WTC11 (cell line): Measurements from ENCODE around the gene ELK1. TPM values are rescaled to one million over a fixed set of nuclear protein-coding genes. Genes with fewer than 3 reads are reported as not detected.
A peak's percentile ranks its signal among the peaks of the same experiment; 100 is the strongest.

ENCODE experiments used
- ATAC-seq: fragments of 200-7000 bp; cut with Tn5 transposase; 2 replicates; pipeline ENCODE4 v1.10.0; 2021; ENCODE audit warnings: mild to moderate bottlenecking, moderate library complexity
- CTCF ChIA-PET: fragments of 300-600 bp; sonication (Branson Sonifier 250); formaldehyde crosslinking; loops from one replicate; lab custom pipeline; 2021; ENCODE audit warnings: antibody characterized with exemption; lab: Charles Lee
- POLR2A ChIA-PET: fragments of 350-600 bp; sonication (Branson Sonifier 250); formaldehyde crosslinking; loops from one replicate; lab custom pipeline; 2021; ENCODE audit warnings: antibody characterized with exemption; lab: Charles Lee
- DNase-seq: peaks from one replicate; pipeline ENCODE4 v3.0.0; 2021; ENCODE audit warnings: low spot score
- H3K27ac Mint-ChIP-seq: 2 replicates; pipeline ENCODE4 v1.8.0; 2021; ENCODE audit warnings: mixed read lengths
- H3K27me3 Mint-ChIP-seq: 2 replicates; pipeline ENCODE4 v1.8.0; 2021; ENCODE audit warnings: low read depth, mild to moderate bottlenecking, moderate library complexity, mixed read lengths
- H3K36me3 Mint-ChIP-seq: 2 replicates; pipeline ENCODE4 v1.8.0; 2021; ENCODE audit warnings: mixed read lengths
- H3K4me1 Mint-ChIP-seq: 2 replicates; pipeline ENCODE4 v1.8.0; 2022; ENCODE audit warnings: mixed read lengths
- H3K4me3 Mint-ChIP-seq: 2 replicates; pipeline ENCODE4 v1.8.0; 2021; ENCODE audit warnings: mild to moderate bottlenecking, moderate library complexity, mixed read lengths
- H3K9me3 Mint-ChIP-seq: 2 replicates; pipeline ENCODE4 v1.8.0; 2021; ENCODE audit warnings: mixed read lengths
- AR ChIP-seq: fragments of 250-450 bp; sonication (Bioruptor Pico); IDR thresholded peaks from 2 replicates; pipeline ENCODE4 v1.9.0; 2021; ENCODE audit warnings: mild to moderate bottlenecking
- CREB1 ChIP-seq: sonication (generic); formaldehyde crosslinking; IDR thresholded peaks from 2 replicates; pipeline ENCODE4 v1.8.0; 2023; ENCODE audit warnings: mild to moderate bottlenecking, missing genetic modification reagents
- ETV6 ChIP-seq: sonication (generic); formaldehyde crosslinking; IDR thresholded peaks from 2 replicates; pipeline ENCODE4 v1.8.1; 2022; ENCODE audit warnings: mild to moderate bottlenecking, missing genetic modification reagents
- KAT7 ChIP-seq: sonication (generic); formaldehyde crosslinking; IDR thresholded peaks from 2 replicates; pipeline ENCODE4 v1.8.1; 2023; ENCODE audit warnings: missing genetic modification reagents, mild to moderate bottlenecking, borderline replicate concordance
- NFE2L1 ChIP-seq: sonication (generic); formaldehyde crosslinking; IDR thresholded peaks from 2 replicates; pipeline ENCODE4 v1.8.1; 2023; ENCODE audit warnings: missing genetic modification reagents
- USF2 ChIP-seq: sonication (generic); formaldehyde crosslinking; IDR thresholded peaks from 2 replicates; pipeline ENCODE4 v1.8.1; 2023; ENCODE audit warnings: mild to moderate bottlenecking, missing genetic modification reagents, moderate library complexity
- ZNF138 ChIP-seq: sonication (generic); formaldehyde crosslinking; conservative IDR thresholded peaks from 2 replicates; pipeline ENCODE4 v1.8.1; 2022; ENCODE audit warnings: mild to moderate bottlenecking, moderate library complexity, missing genetic modification reagents
- ZNF512 ChIP-seq: sonication (generic); formaldehyde crosslinking; IDR thresholded peaks from 2 replicates; pipeline ENCODE4 v1.8.1; 2022; ENCODE audit warnings: missing genetic modification reagents, borderline replicate concordance
- ZNF532 ChIP-seq: fragments of 250-450 bp; sonication (Bioruptor Pico); IDR thresholded peaks from 2 replicates; pipeline ENCODE4 v1.9.0; 2021; ENCODE audit warnings: mild to moderate bottlenecking, borderline replicate concordance
- ZSCAN18 ChIP-seq: fragments of 250-450 bp; sonication (Bioruptor Pico); IDR thresholded peaks from 2 replicates; pipeline ENCODE4 v2.1.2; 2022; ENCODE audit warnings: mild to moderate bottlenecking, moderate library complexity
- total RNA-seq: library from RNA; stranded (reverse); gene quantifications from 3 replicates; pipeline ENCODE4 v1.2.3, GENCODE V29; 2021

ELK1 gene
- total RNA-seq, 1 experiment from 2014 or later, result 35.8 TPM

GRCh38 chrX:47608130-47608810, 42.1 kb downstream of the ELK1 start:
- Mint-ChIP-seq H3K9me3 (peaks cover 5% of the 10 kb centered on the region), H3K27ac (peak overlapping the region; percentile 95)
- DNase-seq, result peak; percentile 57

GRCh38 chrX:47607091-47607490, 43.3 kb downstream of the ELK1 start:
- no peaks in the 10 kb centered on the region for H3K27me3 Mint-ChIP-seq
- H3K4me3 Mint-ChIP-seq, result no peak overlapping the region
- peaks cover 4% of the 10 kb centered on the region; the same call in 1 of the 2 replicates for H3K36me3 Mint-ChIP-seq
- H3K27ac Mint-ChIP-seq, result no peak overlapping the region
- ChIA-PET CTCF (no interaction called here), POLR2A (no interaction called here)
- peaks cover 19% of the 10 kb centered on the region for H3K4me1 Mint-ChIP-seq
- ATAC-seq (no peak), DNase-seq (no peak)
- H3K9me3 Mint-ChIP-seq, result peaks cover 5% of the 10 kb centered on the region
- TF ChIP-seq USF2 (CRISPR knock-in tag) (no peak), AR (CRISPR knock-in tag) (no peak), ZNF532 (no peak), KAT7 (CRISPR knock-in tag) (no peak), ZNF138 (CRISPR knock-in tag) (no peak), ZSCAN18 (CRISPR knock-in tag) (no peak)

More at GRCh38 chrX:47608130-47608810, 42.1 kb downstream of the ELK1 start:
- peak; percentile 92 for ATAC-seq
- Mint-ChIP-seq H3K27me3 (no peaks in the 10 kb centered on the region), H3K4me1 (peaks cover 19% of the 10 kb centered on the region), H3K4me3 (no peak overlapping the region), H3K36me3 (peaks cover 4% of the 10 kb centered on the region; the same call in 1 of the 2 replicates)
- ChIA-PET CTCF (interaction anchor here (0.7 to 1.3 kb wide), 7 partner anchors 12 to 40 kb away, joined by 3 to 7 read pairs (median 3); partner anchors contain the start of gene TIMP1), POLR2A (interaction anchor here (0.7 to 1.3 kb wide), 4 partner anchors 21 to 58 kb away, joined by 3 to 4 read pairs (median 3); no protein-coding TSS in a partner anchor)
- TF ChIP-seq NFE2L1 (CRISPR knock-in tag) (peak; percentile 90; the same call in 1 of the 2 replicates), ETV6 (peak; percentile 54; the same call in 1 of the 2 replicates), ZNF512 (0 out of 2 replicates have a peak, but pooled peaks have one; percentile 58), CREB1 (CRISPR knock-in tag) (no peak)
